ENCODE data around the gene CXCL16. TPM values are rescaled to one million over a fixed set of nuclear protein-coding genes. Genes with fewer than 3 reads are reported as not detected.

Gene CXCL16
- total and polyA plus RNA-seq, 7 donors = 4.6 to 32.8 (median 6.8) TPM

GRCh38 chr17:4721203-4722135 is 18.3 kb downstream of the CXCL16 start:
- peaks cover 0 to 27% (median 7%) of the 10 kb centered on the region in 4 donors for H3K36me3 ChIP-seq
- intact Hi-C loops (cut with DNase I) = no loop called here
- no peaks in the 10 kb centered on the region for H3K4me1 ChIP-seq
- no peak overlapping the region for H3K27ac ChIP-seq
- no peak for DNase-seq
- no peaks in the 10 kb centered on the region for H3K9me3 ChIP-seq
- no peak for TF ChIP-seq POLR2A (IDR thresholded peaks at IDR 0.05)
- TF ChIP-seq POLR2AphosphoS5 (IDR thresholded peaks at IDR 0.05) = no peak
- TF ChIP-seq CTCF (IDR thresholded peaks at IDR 0.05) = no peak
- no peak for TF ChIP-seq EP300 (IDR thresholded peaks at IDR 0.05)
- 24 to 64% methylated on average over 20 of the region's 20 CpGs for WGBS, 2 donors
- no peaks in the 10 kb centered on the region for H3K27me3 ChIP-seq
- no peak overlapping the region for H3K4me3 ChIP-seq

DNA sequence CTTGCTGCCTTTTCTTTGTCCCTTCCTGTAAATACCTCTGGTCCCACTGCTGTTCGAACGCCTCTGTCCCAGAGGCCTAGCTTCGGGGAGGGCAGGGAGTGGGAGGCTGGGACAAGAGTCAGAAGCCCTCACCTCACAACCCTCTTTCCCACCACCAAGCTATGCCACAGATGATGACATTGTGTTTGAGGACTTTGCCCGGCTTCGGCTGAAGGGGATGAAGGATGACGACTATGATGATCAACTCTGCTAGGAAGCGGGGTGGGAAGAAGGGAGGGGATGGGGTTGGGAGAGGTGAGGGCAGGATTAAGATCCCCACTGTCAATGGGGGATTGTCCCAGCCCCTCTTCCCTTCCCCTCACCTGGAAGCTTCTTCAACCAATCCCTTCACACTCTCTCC is 18.9 kb downstream of the CXCL16 start:
- 75 to 89% methylated on average over 7 of the region's 7 CpGs for WGBS, 2 donors
- DNase-seq = no peak
- Histone ChIP-seq H3K9me3 (no peaks in the 10 kb centered on the region), H3K4me1 (no peaks in the 10 kb centered on the region), H3K36me3 (peaks cover 0 to 32% (median 10%) of the 10 kb centered on the region in 4 donors), H3K27me3 (no peaks in the 10 kb centered on the region), H3K27ac (no peak overlapping the region), H3K4me3 (no peak overlapping the region)
- TF ChIP-seq POLR2AphosphoS5 (IDR thresholded peaks at IDR 0.05) (no peak), CTCF (IDR thresholded peaks at IDR 0.05) (no peak)
- intact Hi-C loops (cut with DNase I) = no loop called here

DNA sequence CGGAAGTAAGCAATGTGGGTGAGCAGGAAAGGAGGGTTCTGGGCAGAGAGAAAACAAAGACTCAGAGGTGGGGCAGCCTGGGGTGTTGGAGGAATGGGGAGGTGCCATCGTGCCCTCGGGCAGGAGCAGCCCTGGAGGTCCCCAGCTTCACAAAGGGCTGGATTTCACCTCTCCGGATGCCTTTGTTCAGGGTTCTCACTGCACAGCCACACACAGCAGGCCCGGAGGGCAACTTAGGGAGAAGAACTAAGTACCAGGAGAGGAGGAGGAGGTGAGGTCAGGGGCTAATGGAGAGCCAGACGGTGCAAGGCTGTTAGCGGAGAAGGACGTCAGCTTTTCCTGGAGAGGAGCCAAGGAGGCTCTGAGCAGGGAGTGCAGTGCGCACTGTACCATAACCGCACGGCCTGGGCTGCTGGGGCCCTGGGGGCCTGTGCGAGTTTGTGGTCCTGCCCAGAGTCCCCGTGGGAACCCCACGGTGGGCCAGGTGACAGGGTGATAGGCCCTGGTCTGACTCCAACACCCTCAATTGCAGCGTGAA is 20.0 kb downstream of the CXCL16 start:
- Histone ChIP-seq H3K27ac (no peak overlapping the region), H3K36me3 (peaks cover 0 to 32% (median 10%) of the 10 kb centered on the region in 4 donors), H3K9me3 (no peaks in the 10 kb centered on the region), H3K4me1 (no peaks in the 10 kb centered on the region), H3K27me3 (no peaks in the 10 kb centered on the region), H3K4me3 (no peak overlapping the region)
- no peak for DNase-seq
- 62 to 83% methylated on average over 15 of the region's 15 CpGs for WGBS, 2 donors
- TF ChIP-seq EP300 (IDR thresholded peaks at IDR 0.05) (no peak), POLR2A (IDR thresholded peaks at IDR 0.05) (no peak), CTCF (IDR thresholded peaks at IDR 0.05) (no peak), POLR2AphosphoS5 (IDR thresholded peaks at IDR 0.05) (no peak)
- intact Hi-C loops (cut with DNase I) = no loop called here

GRCh38 chr17:4719146-4719545 is 20.6 kb downstream of the CXCL16 start:
- DNase-seq = no peak
- H3K4me3 ChIP-seq = no peak overlapping the region
- no peak overlapping the region for H3K27ac ChIP-seq
- intact Hi-C loops (cut with DNase I) = no loop called here
- H3K27me3 ChIP-seq = no peaks in the 10 kb centered on the region
- no peaks in the 10 kb centered on the region for H3K9me3 ChIP-seq
- H3K36me3 ChIP-seq = peaks cover 0 to 32% (median 10%) of the 10 kb centered on the region in 4 donors
- TF ChIP-seq CTCF (IDR thresholded peaks at IDR 0.05) = no peak
- no peak for TF ChIP-seq EP300 (IDR thresholded peaks at IDR 0.05)
- no peak for TF ChIP-seq POLR2A (IDR thresholded peaks at IDR 0.05)
- no peak for TF ChIP-seq POLR2AphosphoS5 (IDR thresholded peaks at IDR 0.05)
- no peaks in the 10 kb centered on the region for H3K4me1 ChIP-seq
- WGBS, 2 donors = 68 to 83% methylated on average over 10 of the region's 10 CpGs
